ENCODE data around the gene TTC12.

The TTC12 gene

DNA sequence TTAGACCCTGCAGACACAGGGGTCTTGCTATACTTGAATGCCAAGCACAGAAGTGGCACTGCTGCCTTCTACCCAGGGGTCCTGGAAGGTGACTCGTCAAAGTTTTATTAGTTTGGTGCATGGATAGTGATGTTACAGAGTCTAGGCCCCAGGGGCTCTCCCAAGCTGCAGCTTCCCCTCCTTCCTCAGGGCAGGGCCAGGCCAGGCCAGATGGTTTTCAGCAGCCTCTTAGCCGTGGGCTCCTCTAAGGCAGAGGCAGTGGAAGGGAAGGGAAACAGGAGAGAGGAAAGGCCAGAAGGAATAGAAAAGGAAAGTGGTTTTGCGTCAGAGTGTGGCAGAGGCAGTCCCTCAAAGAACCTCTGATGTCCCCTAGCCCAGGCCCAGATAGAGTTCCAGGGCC is 95.1 kb downstream of the TTC12 start:
- no peak overlapping the region for H2AFZ ChIP-seq (ENCODE audit: low read length)
- no peaks in the 10 kb centered on the region for H3K9me3 ChIP-seq (replicated peaks in 1 of 2; ENCODE audit: control insufficient read depth in 2 of 2, insufficient read depth in 1 of 2, low read depth in 1 of 2, low read length in 2 of 2)
- no peak overlapping the region for H3K4ac ChIP-seq (ENCODE audit: low read length)
- peak overlapping the region; percentile 10 for H3K23ac ChIP-seq (ENCODE audit: low read depth, low read length, poor library complexity)
- no peak overlapping the region for H2BK5ac ChIP-seq (ENCODE audit: low read length)
- H3K27me3 ChIP-seq (ENCODE audit: control insufficient read depth in 3 of 3, insufficient read depth in 3 of 3, low read depth in 1 of 3, low read length in 3 of 3) = peaks cover 0 to 31% (median 0%) of the 10 kb centered on the region in 3 experiments
- H2AK5ac ChIP-seq (ENCODE audit: low read depth, low read length) = peak overlapping the region; percentile 18
- H3K79me1 ChIP-seq (ENCODE audit: low read depth, low read length) = no peaks in the 10 kb centered on the region
- no peak overlapping the region for H3K9ac ChIP-seq (ENCODE audit: low read depth, low read length, poor library complexity)
- no peak overlapping the region for H2BK15ac ChIP-seq (ENCODE audit: low read length)
- no peak overlapping the region for H2BK120ac ChIP-seq (ENCODE audit: low read depth, low read length)
- no peak overlapping the region for H3K27ac ChIP-seq (replicated peaks; ENCODE audit: low read length)
- peak overlapping the region; percentile 4 for H3K14ac ChIP-seq (ENCODE audit: low read length)
- H2BK12ac ChIP-seq (ENCODE audit: low read length) = no peak overlapping the region
- no peaks in the 10 kb centered on the region for H3K36me3 ChIP-seq (replicated peaks in 1 of 2; ENCODE audit: control insufficient read depth in 2 of 2, insufficient read depth in 2 of 2, low read length in 2 of 2)
- no peak for DNase-seq (ENCODE audit: low spot score)
- peak overlapping the region; percentile 16 for H3K18ac ChIP-seq (ENCODE audit: low read length)
- WGBS, 2 donors (ENCODE audit: extremely low coverage in 2 of 2, insufficient read length in 2 of 2, insufficient replicate concordance in 1 of 2) = no CpG with 5 or more reads among the region's 3 CpGs
- H4K91ac ChIP-seq (ENCODE audit: low read depth, low read length, poor library complexity) = peak overlapping the region; percentile 28
- H3K4me2 ChIP-seq (ENCODE audit: insufficient read depth, low read length, poor library complexity, severe bottlenecking) = no peak overlapping the region
- no peak overlapping the region for H4K8ac ChIP-seq (ENCODE audit: low read depth, low read length)
- H3K4me1 ChIP-seq (ENCODE audit: control insufficient read depth in 2 of 2, insufficient read depth in 1 of 2, low read depth in 1 of 2, low read length in 2 of 2) = peaks cover 0 to 3% of the 10 kb centered on the region in 2 donors
- no peak overlapping the region for H3K4me3 ChIP-seq (ENCODE audit: low read length in 2 of 2)

DNA sequence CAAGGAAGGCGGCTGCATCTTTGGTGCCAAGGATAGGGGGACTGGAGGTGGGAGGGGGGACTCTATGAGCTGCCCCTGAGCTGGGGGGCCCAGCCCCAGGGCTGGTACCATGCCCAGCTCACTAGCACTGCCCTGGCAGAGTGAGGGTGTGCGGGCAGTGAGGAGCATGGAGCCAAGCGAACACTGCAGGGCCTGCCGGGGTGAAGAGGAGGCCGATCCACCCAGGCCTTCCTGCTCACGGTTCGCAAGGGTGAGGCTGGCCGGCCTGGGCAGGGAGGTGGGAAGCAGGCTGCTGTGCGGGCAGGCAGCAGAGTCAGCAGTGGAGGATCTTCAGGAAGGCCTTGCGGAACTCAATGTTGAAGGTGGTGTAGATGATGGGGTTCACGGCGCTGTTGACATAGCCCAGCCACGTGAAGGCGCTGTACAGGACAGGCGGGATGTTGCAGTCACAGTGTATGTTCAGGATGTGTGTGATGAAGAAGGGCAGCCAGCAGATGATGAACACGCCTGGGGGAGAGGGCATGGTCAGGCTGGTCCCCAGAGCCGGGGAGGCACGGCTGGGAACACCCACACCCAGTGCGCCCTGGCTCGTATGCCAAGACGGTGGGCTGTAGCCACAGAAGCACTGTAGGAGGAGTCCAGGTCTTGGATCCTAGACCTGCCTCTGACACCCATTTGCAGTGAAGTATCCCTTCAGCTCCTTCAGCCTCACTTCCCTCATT is 96.2 kb downstream of the TTC12 start:
- H4K8ac ChIP-seq (ENCODE audit: low read depth, low read length) = no peak overlapping the region
- H2BK120ac ChIP-seq (ENCODE audit: low read depth, low read length) = no peak overlapping the region
- H2BK12ac ChIP-seq (ENCODE audit: low read length) = no peak overlapping the region
- H3K14ac ChIP-seq (ENCODE audit: low read length) = no peak overlapping the region
- H2BK15ac ChIP-seq (ENCODE audit: low read length) = no peak overlapping the region
- H3K4me2 ChIP-seq (ENCODE audit: insufficient read depth, low read length, poor library complexity, severe bottlenecking) = no peak overlapping the region
- H3K4me3 ChIP-seq (ENCODE audit: low read length in 2 of 2) = peak overlapping the region in 1 of 2 donors; percentile 13
- no peaks in the 10 kb centered on the region for H3K79me1 ChIP-seq (ENCODE audit: low read depth, low read length)
- H3K4me1 ChIP-seq (ENCODE audit: control insufficient read depth in 2 of 2, insufficient read depth in 1 of 2, low read depth in 1 of 2, low read length in 2 of 2) = peaks cover 0 to 3% of the 10 kb centered on the region in 2 donors
- H3K27ac ChIP-seq (replicated peaks; ENCODE audit: low read length) = no peak overlapping the region
- H3K9me3 ChIP-seq (replicated peaks in 1 of 2; ENCODE audit: control insufficient read depth in 2 of 2, insufficient read depth in 1 of 2, low read depth in 1 of 2, low read length in 2 of 2) = no peaks in the 10 kb centered on the region
- H3K4ac ChIP-seq (ENCODE audit: low read length) = no peak overlapping the region
- H2AFZ ChIP-seq (ENCODE audit: low read length) = no peak overlapping the region
- no peak overlapping the region for H3K9ac ChIP-seq (ENCODE audit: low read depth, low read length, poor library complexity)
- H3K23ac ChIP-seq (ENCODE audit: low read depth, low read length, poor library complexity) = peak overlapping the region; percentile 82
- H2AK5ac ChIP-seq (ENCODE audit: low read depth, low read length) = no peak overlapping the region
- H3K36me3 ChIP-seq (replicated peaks in 1 of 2; ENCODE audit: control insufficient read depth in 2 of 2, insufficient read depth in 2 of 2, low read length in 2 of 2) = no peaks in the 10 kb centered on the region
- DNase-seq (ENCODE audit: low spot score) = no peak
- H3K27me3 ChIP-seq (ENCODE audit: control insufficient read depth in 3 of 3, insufficient read depth in 3 of 3, low read depth in 1 of 3, low read length in 3 of 3) = peaks cover 0 to 23% (median 0%) of the 10 kb centered on the region in 3 experiments
- H2BK5ac ChIP-seq (ENCODE audit: low read length) = peak overlapping the region; percentile 11
- no peak overlapping the region for H4K91ac ChIP-seq (ENCODE audit: low read depth, low read length, poor library complexity)
- peak overlapping the region; percentile 15 for H3K18ac ChIP-seq (ENCODE audit: low read length)
- no CpG with 5 or more reads among the region's 21 CpGs for WGBS, 2 donors (ENCODE audit: extremely low coverage in 2 of 2, insufficient read length in 2 of 2, insufficient replicate concordance in 1 of 2)

GRCh38 chr11:113411536-113411935 is 97.2 kb downstream of the TTC12 start:
- no peak overlapping the region for H3K9ac ChIP-seq (ENCODE audit: low read depth, low read length, poor library complexity)
- H2BK120ac ChIP-seq (ENCODE audit: low read depth, low read length) = no peak overlapping the region
- peaks cover 0 to 19% (median 0%) of the 10 kb centered on the region in 3 experiments for H3K27me3 ChIP-seq (ENCODE audit: control insufficient read depth in 3 of 3, insufficient read depth in 3 of 3, low read depth in 1 of 3, low read length in 3 of 3)

GRCh38 chr11:113412675-113413074 is 98.3 kb downstream of the TTC12 start:
- no peak for DNase-seq (ENCODE audit: low spot score)
- WGBS, 2 donors (ENCODE audit: extremely low coverage in 2 of 2, insufficient read length in 2 of 2, insufficient replicate concordance in 1 of 2) = no CpG with 5 or more reads among the region's 9 CpGs
- Histone ChIP-seq H2BK12ac (ENCODE audit: low read length) (no peak overlapping the region), H3K36me3 (replicated peaks in 1 of 2; ENCODE audit: control insufficient read depth in 2 of 2, insufficient read depth in 2 of 2, low read length in 2 of 2) (no peaks in the 10 kb centered on the region), H3K27ac (replicated peaks; ENCODE audit: low read length) (no peak overlapping the region), H3K18ac (ENCODE audit: low read length) (peak overlapping the region; percentile 44), H3K27me3 (ENCODE audit: control insufficient read depth in 3 of 3, insufficient read depth in 3 of 3, low read depth in 1 of 3, low read length in 3 of 3) (peaks cover 0 to 13% (median 0%) of the 10 kb centered on the region in 3 experiments), H3K4ac (ENCODE audit: low read length) (no peak overlapping the region), H2AFZ (ENCODE audit: low read length) (no peak overlapping the region), H3K9ac (ENCODE audit: low read depth, low read length, poor library complexity) (no peak overlapping the region), H2AK5ac (ENCODE audit: low read depth, low read length) (no peak overlapping the region), H2BK5ac (ENCODE audit: low read length) (no peak overlapping the region), H3K4me1 (ENCODE audit: control insufficient read depth in 2 of 2, insufficient read depth in 1 of 2, low read depth in 1 of 2, low read length in 2 of 2) (peaks cover 0 to 3% of the 10 kb centered on the region in 2 donors), H3K23ac (ENCODE audit: low read depth, low read length, poor library complexity) (no peak overlapping the region), H3K9me3 (replicated peaks in 1 of 2; ENCODE audit: control insufficient read depth in 2 of 2, insufficient read depth in 1 of 2, low read depth in 1 of 2, low read length in 2 of 2) (no peaks in the 10 kb centered on the region), H3K4me2 (ENCODE audit: insufficient read depth, low read length, poor library complexity, severe bottlenecking) (no peak overlapping the region), H3K4me3 (ENCODE audit: low read length in 2 of 2) (peak overlapping the region in 1 of 2 donors; percentile 28), H3K14ac (ENCODE audit: low read length) (no peak overlapping the region), H2BK15ac (ENCODE audit: low read length) (no peak overlapping the region), H4K8ac (ENCODE audit: low read depth, low read length) (no peak overlapping the region), H4K91ac (ENCODE audit: low read depth, low read length, poor library complexity) (no peak overlapping the region), H3K79me1 (ENCODE audit: low read depth, low read length) (no peaks in the 10 kb centered on the region), H2BK120ac (ENCODE audit: low read depth, low read length) (no peak overlapping the region)

More at GRCh38 chr11:113411536-113411935, 97.2 kb downstream of the TTC12 start:
- no peak overlapping the region for H2BK15ac ChIP-seq (ENCODE audit: low read length)
- no peak overlapping the region for H3K18ac ChIP-seq (ENCODE audit: low read length)
- H3K4me3 ChIP-seq (ENCODE audit: low read length in 2 of 2) = no peak overlapping the region
- no peak overlapping the region for H3K4ac ChIP-seq (ENCODE audit: low read length)
- no peak overlapping the region for H3K4me2 ChIP-seq (ENCODE audit: insufficient read depth, low read length, poor library complexity, severe bottlenecking)
- peaks cover 0 to 3% of the 10 kb centered on the region in 2 donors for H3K4me1 ChIP-seq (ENCODE audit: control insufficient read depth in 2 of 2, insufficient read depth in 1 of 2, low read depth in 1 of 2, low read length in 2 of 2)
- no peak overlapping the region for H4K91ac ChIP-seq (ENCODE audit: low read depth, low read length, poor library complexity)
- no peak overlapping the region for H2BK5ac ChIP-seq (ENCODE audit: low read length)
- no peak overlapping the region for H3K23ac ChIP-seq (ENCODE audit: low read depth, low read length, poor library complexity)
- no peak for DNase-seq (ENCODE audit: low spot score)
- no peaks in the 10 kb centered on the region for H3K79me1 ChIP-seq (ENCODE audit: low read depth, low read length)
- no peaks in the 10 kb centered on the region for H3K9me3 ChIP-seq (replicated peaks in 1 of 2; ENCODE audit: control insufficient read depth in 2 of 2, insufficient read depth in 1 of 2, low read depth in 1 of 2, low read length in 2 of 2)
- no peak overlapping the region for H3K14ac ChIP-seq (ENCODE audit: low read length)
- H2BK12ac ChIP-seq (ENCODE audit: low read length) = no peak overlapping the region
- no peak overlapping the region for H3K27ac ChIP-seq (replicated peaks; ENCODE audit: low read length)
- H2AFZ ChIP-seq (ENCODE audit: low read length) = no peak overlapping the region
- WGBS, 2 donors (ENCODE audit: extremely low coverage in 2 of 2, insufficient read length in 2 of 2, insufficient replicate concordance in 1 of 2) = no CpG with 5 or more reads among the region's 3 CpGs
- no peak overlapping the region for H2AK5ac ChIP-seq (ENCODE audit: low read depth, low read length)
- H3K36me3 ChIP-seq (replicated peaks in 1 of 2; ENCODE audit: control insufficient read depth in 2 of 2, insufficient read depth in 2 of 2, low read length in 2 of 2) = no peaks in the 10 kb centered on the region
- no peak overlapping the region for H4K8ac ChIP-seq (ENCODE audit: low read depth, low read length)

All from neuronal stem cell (in vitro differentiated cells).